Measurements from ENCODE around the gene DIPK1C.

DNA sequence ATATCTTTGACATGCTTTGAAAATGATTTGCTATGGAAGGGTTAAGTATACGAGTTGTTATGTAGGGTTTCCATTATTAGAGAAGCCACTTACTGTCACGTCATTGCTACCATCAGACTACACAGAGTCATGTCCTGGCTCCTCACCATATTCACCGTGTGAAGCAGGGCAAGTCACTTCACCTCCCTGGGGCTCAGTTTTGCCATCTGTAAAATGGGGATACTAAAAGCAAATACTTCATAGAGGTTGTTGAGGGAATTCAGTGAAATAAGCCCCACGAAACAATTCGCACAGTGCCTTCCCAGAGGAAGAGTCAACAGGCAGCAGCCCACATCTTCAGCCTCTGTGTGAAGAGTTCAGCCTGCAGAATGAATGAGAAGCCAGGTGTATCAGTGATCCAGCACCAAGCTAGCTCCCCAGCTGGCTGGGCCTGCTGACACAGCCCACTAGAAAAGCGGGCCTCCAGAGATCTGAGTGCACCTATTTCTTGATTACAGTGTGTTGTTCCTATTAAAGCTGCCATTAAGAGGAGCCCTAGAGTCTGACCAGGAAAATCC, 3.4 kb downstream of the DIPK1C start:
- TF ChIP-seq, protein P1, sequence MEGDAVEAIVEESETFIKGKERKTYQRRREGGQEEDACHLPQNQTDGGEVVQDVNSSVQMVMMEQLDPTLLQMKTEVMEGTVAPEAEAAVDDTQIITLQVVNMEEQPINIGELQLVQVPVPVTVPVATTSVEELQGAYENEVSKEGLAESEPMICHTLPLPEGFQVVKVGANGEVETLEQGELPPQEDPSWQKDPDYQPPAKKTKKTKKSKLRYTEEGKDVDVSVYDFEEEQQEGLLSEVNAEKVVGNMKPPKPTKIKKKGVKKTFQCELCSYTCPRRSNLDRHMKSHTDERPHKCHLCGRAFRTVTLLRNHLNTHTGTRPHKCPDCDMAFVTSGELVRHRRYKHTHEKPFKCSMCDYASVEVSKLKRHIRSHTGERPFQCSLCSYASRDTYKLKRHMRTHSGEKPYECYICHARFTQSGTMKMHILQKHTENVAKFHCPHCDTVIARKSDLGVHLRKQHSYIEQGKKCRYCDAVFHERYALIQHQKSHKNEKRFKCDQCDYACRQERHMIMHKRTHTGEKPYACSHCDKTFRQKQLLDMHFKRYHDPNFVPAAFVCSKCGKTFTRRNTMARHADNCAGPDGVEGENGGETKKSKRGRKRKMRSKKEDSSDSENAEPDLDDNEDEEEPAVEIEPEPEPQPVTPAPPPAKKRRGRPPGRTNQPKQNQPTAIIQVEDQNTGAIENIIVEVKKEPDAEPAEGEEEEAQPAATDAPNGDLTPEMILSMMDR (conservative IDR thresholded peaks at IDR 0.05; ENCODE audit: low read depth, low read length), result no peak
- TF ChIP-seq POLR2A (IDR thresholded peaks at IDR 0.05; ENCODE audit: low read depth, low read length) (no peak), FOS (IDR thresholded peaks at IDR 0.05; ENCODE audit: low read depth, low read length) (no peak), RFX5 (IDR thresholded peaks at IDR 0.05; ENCODE audit: low read depth, low read length) (no peak), MXI1 (IDR thresholded peaks at IDR 0.05; ENCODE audit: borderline replicate concordance, low read depth, low read length) (no peak), SMC3 (IDR thresholded peaks at IDR 0.05; ENCODE audit: low read depth, low read length) (no peak), MAFK (IDR thresholded peaks at IDR 0.05; ENCODE audit: low read depth, low read length) (no peak), BHLHE40 (IDR thresholded peaks at IDR 0.05; ENCODE audit: low read depth, low read length) (no peak), RCOR1 (IDR thresholded peaks at IDR 0.05; ENCODE audit: insufficient replicate concordance, low read length) (no peak), NFE2L2 (IDR thresholded peaks at IDR 0.05; ENCODE audit: low read depth, low read length) (no peak), CEBPB (IDR thresholded peaks at IDR 0.05; ENCODE audit: low read depth, low read length) (no peak), CHD1 (IDR thresholded peaks at IDR 0.05; ENCODE audit: low read depth, low read length) (no peak), RAD21 (IDR thresholded peaks at IDR 0.05; ENCODE audit: low read length) (no peak)
- TF ChIP-seq, protein P2, sequence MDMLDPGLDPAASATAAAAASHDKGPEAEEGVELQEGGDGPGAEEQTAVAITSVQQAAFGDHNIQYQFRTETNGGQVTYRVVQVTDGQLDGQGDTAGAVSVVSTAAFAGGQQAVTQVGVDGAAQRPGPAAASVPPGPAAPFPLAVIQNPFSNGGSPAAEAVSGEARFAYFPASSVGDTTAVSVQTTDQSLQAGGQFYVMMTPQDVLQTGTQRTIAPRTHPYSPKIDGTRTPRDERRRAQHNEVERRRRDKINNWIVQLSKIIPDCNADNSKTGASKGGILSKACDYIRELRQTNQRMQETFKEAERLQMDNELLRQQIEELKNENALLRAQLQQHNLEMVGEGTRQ (IDR thresholded peaks at IDR 0.05; ENCODE audit: low read depth, low read length), result no peak

Measured in IMR-90 (cell line).